ENCODE results near the gene CXorf66.

CXorf66 gene

GRCh38 chrX:139972113-139972512 lies 6.8 kb upstream of the CXorf66 start:
- Histone ChIP-seq H3K4me2 (no peak overlapping the region), H2AFZ (ENCODE audit: low read depth) (no peak overlapping the region), H3K4me3 (IDR thresholded peaks at IDR 0.05; ENCODE audit: insufficient read depth, low read depth, low read length) (no peak overlapping the region), H4K20me1 (ENCODE audit: insufficient read depth) (no peaks in the 10 kb centered on the region), H3K36me3 (ENCODE audit: insufficient read depth) (no peaks in the 10 kb centered on the region), H3K4me1 (ENCODE audit: low read depth, poor library complexity, severe bottlenecking) (no peaks in the 10 kb centered on the region), H3K9ac (no peak overlapping the region), H3K27me3 (ENCODE audit: insufficient read depth, low read depth) (no peaks in the 10 kb centered on the region), H3K79me2 (ENCODE audit: insufficient read depth, low read depth) (no peaks in the 10 kb centered on the region), H3K27ac (no peak overlapping the region)
- no peak for TF ChIP-seq CTCF (conservative IDR thresholded peaks at IDR 0.05; ENCODE audit: low read depth, low read length)

GRCh38 chrX:139971394-139971749 lies 6.1 kb upstream of the CXorf66 start:
- Histone ChIP-seq H3K79me2 (ENCODE audit: insufficient read depth, low read depth) (no peaks in the 10 kb centered on the region), H3K27ac (no peak overlapping the region), H4K20me1 (ENCODE audit: insufficient read depth) (no peaks in the 10 kb centered on the region), H3K27me3 (ENCODE audit: insufficient read depth, low read depth) (no peaks in the 10 kb centered on the region), H3K4me3 (IDR thresholded peaks at IDR 0.05; ENCODE audit: insufficient read depth, low read depth, low read length) (no peak overlapping the region), H3K4me2 (no peak overlapping the region), H2AFZ (ENCODE audit: low read depth) (no peak overlapping the region), H3K4me1 (ENCODE audit: low read depth, poor library complexity, severe bottlenecking) (no peaks in the 10 kb centered on the region), H3K36me3 (ENCODE audit: insufficient read depth) (no peaks in the 10 kb centered on the region), H3K9ac (no peak overlapping the region)
- no peak for TF ChIP-seq CTCF (conservative IDR thresholded peaks at IDR 0.05; ENCODE audit: low read depth, low read length)

- Histone ChIP-seq H3K9ac (no peak overlapping the region), H3K4me3 (IDR thresholded peaks at IDR 0.05; ENCODE audit: insufficient read depth, low read depth, low read length) (no peak overlapping the region), H3K36me3 (ENCODE audit: insufficient read depth) (no peaks in the 10 kb centered on the region), H4K20me1 (ENCODE audit: insufficient read depth) (no peaks in the 10 kb centered on the region), H3K79me2 (ENCODE audit: insufficient read depth, low read depth) (no peaks in the 10 kb centered on the region), H3K27me3 (ENCODE audit: insufficient read depth, low read depth) (no peaks in the 10 kb centered on the region), H3K4me1 (ENCODE audit: low read depth, poor library complexity, severe bottlenecking) (no peaks in the 10 kb centered on the region), H3K4me2 (no peak overlapping the region), H2AFZ (ENCODE audit: low read depth) (no peak overlapping the region), H3K27ac (no peak overlapping the region)
- no peak for TF ChIP-seq CTCF (conservative IDR thresholded peaks at IDR 0.05; ENCODE audit: low read depth, low read length)
Measured at GRCh38 chrX:139969286-139969685, 4.0 kb upstream of the CXorf66 start.

GRCh38 chrX:139967750-139968149 lies 2.4 kb upstream of the CXorf66 start:
- Histone ChIP-seq H3K4me1 (ENCODE audit: low read depth, poor library complexity, severe bottlenecking) (no peaks in the 10 kb centered on the region), H3K79me2 (ENCODE audit: insufficient read depth, low read depth) (no peaks in the 10 kb centered on the region), H3K36me3 (ENCODE audit: insufficient read depth) (no peaks in the 10 kb centered on the region), H3K9ac (no peak overlapping the region), H3K27me3 (ENCODE audit: insufficient read depth, low read depth) (no peaks in the 10 kb centered on the region), H3K4me3 (IDR thresholded peaks at IDR 0.05; ENCODE audit: insufficient read depth, low read depth, low read length) (no peak overlapping the region), H3K27ac (no peak overlapping the region), H4K20me1 (ENCODE audit: insufficient read depth) (no peaks in the 10 kb centered on the region), H3K4me2 (no peak overlapping the region), H2AFZ (ENCODE audit: low read depth) (no peak overlapping the region)
- no peak for TF ChIP-seq CTCF (conservative IDR thresholded peaks at IDR 0.05; ENCODE audit: low read depth, low read length)

- no peak overlapping the region for H2AFZ ChIP-seq (ENCODE audit: low read depth)
- no peak for TF ChIP-seq CTCF (conservative IDR thresholded peaks at IDR 0.05; ENCODE audit: low read depth, low read length)
- no peaks in the 10 kb centered on the region for H4K20me1 ChIP-seq (ENCODE audit: insufficient read depth)
Measured at GRCh38 chrX:139967300-139967699, 2.0 kb upstream of the CXorf66 start.

More at GRCh38 chrX:139967300-139967699, 2.0 kb upstream of the CXorf66 start:
- Histone ChIP-seq H3K27ac (no peak overlapping the region), H3K27me3 (ENCODE audit: insufficient read depth, low read depth) (no peaks in the 10 kb centered on the region), H3K36me3 (ENCODE audit: insufficient read depth) (no peaks in the 10 kb centered on the region), H3K4me1 (ENCODE audit: low read depth, poor library complexity, severe bottlenecking) (no peaks in the 10 kb centered on the region), H3K79me2 (ENCODE audit: insufficient read depth, low read depth) (no peaks in the 10 kb centered on the region), H3K9ac (no peak overlapping the region), H3K4me2 (no peak overlapping the region), H3K4me3 (IDR thresholded peaks at IDR 0.05; ENCODE audit: insufficient read depth, low read depth, low read length) (no peak overlapping the region)
